Esophagus (tissue), 2 donors: Measurements from ENCODE around the gene MRPL17. TPM values are rescaled to one million over a fixed set of nuclear protein-coding genes. Genes with fewer than 3 reads are reported as not detected.
A peak's percentile ranks its signal among the peaks of the same experiment; 100 is the strongest.

Experiments
- H3K27ac ChIP-seq, 2 donors: one replicate each; pipeline ENCODE4 v1.5.1; 2013; ENCODE audit warnings: low read depth in 2 of 2, mild to moderate bottlenecking in 2 of 2, inconsistent platforms in 1 of 2, low read length in 1 of 2, moderate library complexity in 1 of 2
- H3K27me3 ChIP-seq, 2 donors: one replicate each; pipeline ENCODE4 v1.6.1; 2013; ENCODE audit warnings: low read length in 2 of 2, control low read depth in 1 of 2, mild to moderate bottlenecking in 1 of 2; ENCODE audit not compliant: insufficient read depth in 2 of 2, control insufficient read depth in 1 of 2
- H3K36me3 ChIP-seq, 2 donors: one replicate each; pipeline ENCODE4 v1.6.1; 2013; ENCODE audit warnings: low read length in 1 of 2; ENCODE audit not compliant: control insufficient read depth in 2 of 2, insufficient read depth in 2 of 2
- H3K4me1 ChIP-seq, 2 donors: one replicate each; pipeline ENCODE4 v1.6.1; 2013; ENCODE audit warnings: low read length in 1 of 2; ENCODE audit not compliant: control insufficient read depth in 2 of 2, insufficient read depth in 2 of 2
- H3K4me3 ChIP-seq, 2 donors: one replicate each; pipeline ENCODE4 v1.5.1; 2013; ENCODE audit warnings: low read length in 2 of 2, mild to moderate bottlenecking in 2 of 2, low read depth in 1 of 2, moderate library complexity in 1 of 2
- H3K9me3 ChIP-seq, 2 donors: one replicate each; pipeline ENCODE4 v1.6.1; 2013; ENCODE audit warnings: mild to moderate bottlenecking in 2 of 2, low read depth in 1 of 2, low read length in 1 of 2, moderate library complexity in 1 of 2; ENCODE audit not compliant: control insufficient read depth in 2 of 2, insufficient read depth in 1 of 2
- WGBS, 2 donors: extraction: QIAGEN DNeasy Blood & Tissue Kit; methylation state at CpG; one replicate each; pipeline ENCODE4 v1.1.7; 2013; 5-methylcytosine and 5-hydroxymethylcytosine counted together
- polyA plus RNA-seq, 2 donors: library from polyadenylated mRNA; stranded (reverse); fragments of 200-250 nt; gene quantifications; one replicate each; pipeline ENCODE4 v1.2.3, GENCODE V29; 2013
- donor health status: healthy with polysubstance abuse.
- donor health status: Bipolar disorder and iron deficiency.

The MRPL17 gene
- polyA plus RNA-seq, 2 donors, result 43.4 to 49.2 TPM

DNA sequence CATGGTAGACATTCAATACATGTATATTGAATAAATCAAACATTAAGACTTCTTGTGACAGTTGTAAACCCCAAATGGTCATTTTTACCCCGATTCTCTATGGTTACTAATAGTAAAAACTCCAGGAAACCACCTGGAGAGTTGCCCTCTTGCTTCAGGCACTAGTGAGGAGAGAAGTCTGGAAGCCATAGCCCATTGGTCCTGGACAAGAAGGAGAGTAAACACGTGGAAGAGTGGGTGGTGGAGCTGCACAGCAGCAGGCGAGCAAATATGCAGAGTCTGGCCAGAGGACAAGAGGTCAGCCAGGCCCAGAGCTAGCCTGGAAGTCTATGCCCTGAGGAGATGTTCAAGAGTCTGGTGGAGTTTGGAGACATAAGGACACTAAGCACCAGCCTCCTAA lies 45.3 kb downstream of the MRPL17 start:
- Histone ChIP-seq H3K27me3 (no peaks in the 10 kb centered on the region), H3K27ac (no peak overlapping the region), H3K4me1 (peaks cover 0 to 3% of the 10 kb centered on the region in 2 donors), H3K36me3 (peaks cover 0 to 2% of the 10 kb centered on the region in 2 donors), H3K4me3 (no peak overlapping the region), H3K9me3 (no peaks in the 10 kb centered on the region)
- 13 to 22% methylated on average over 3 of the region's 3 CpGs for WGBS, 2 donors

DNA sequence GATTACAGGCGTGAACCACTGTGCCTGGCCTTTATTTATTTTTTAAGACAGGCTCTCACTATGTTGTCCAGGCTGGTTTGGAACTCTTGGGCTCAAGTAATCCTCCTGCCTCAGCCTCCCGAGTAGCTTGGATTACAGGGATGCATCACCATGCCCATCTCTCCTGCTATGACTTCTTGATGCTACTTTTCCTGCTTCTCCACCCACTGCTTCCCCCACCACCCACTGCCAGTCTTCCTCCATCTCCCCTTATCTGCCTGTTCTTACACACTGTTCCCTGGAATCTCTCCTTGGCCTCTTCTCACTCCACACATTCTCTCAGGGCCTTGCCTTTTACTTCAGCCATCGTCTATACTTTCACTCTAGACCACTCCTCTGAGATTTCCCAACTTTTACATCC lies 46.7 kb downstream of the MRPL17 start:
- 84 to 86% methylated on average over 3 of the region's 3 CpGs for WGBS, 2 donors
- no peaks in the 10 kb centered on the region for H3K9me3 ChIP-seq
- no peaks in the 10 kb centered on the region for H3K27me3 ChIP-seq
- H3K4me3 ChIP-seq, result no peak overlapping the region
- peaks cover 0 to 3% of the 10 kb centered on the region in 2 donors for H3K4me1 ChIP-seq
- peaks cover 0 to 2% of the 10 kb centered on the region in 2 donors for H3K36me3 ChIP-seq
- peak overlapping the region in 1 of 2 donors; percentile 18 for H3K27ac ChIP-seq

- H3K36me3 ChIP-seq, result no peaks in the 10 kb centered on the region
- H3K4me3 ChIP-seq, result no peak overlapping the region
- no peaks in the 10 kb centered on the region for H3K27me3 ChIP-seq
- peak overlapping the region; percentile 35 to 60 for H3K27ac ChIP-seq
- H3K9me3 ChIP-seq, result no peaks in the 10 kb centered on the region
- 52 to 59% methylated on average over 10 of the region's 10 CpGs for whole genome bisulfite sequencing, 2 donors
- H3K4me1 ChIP-seq, result peaks cover 0 to 2% of the 10 kb centered on the region in 2 donors
Measured at GRCh38 chr11:6635082-6635932, 47.8 kb downstream of the MRPL17 start.

DNA sequence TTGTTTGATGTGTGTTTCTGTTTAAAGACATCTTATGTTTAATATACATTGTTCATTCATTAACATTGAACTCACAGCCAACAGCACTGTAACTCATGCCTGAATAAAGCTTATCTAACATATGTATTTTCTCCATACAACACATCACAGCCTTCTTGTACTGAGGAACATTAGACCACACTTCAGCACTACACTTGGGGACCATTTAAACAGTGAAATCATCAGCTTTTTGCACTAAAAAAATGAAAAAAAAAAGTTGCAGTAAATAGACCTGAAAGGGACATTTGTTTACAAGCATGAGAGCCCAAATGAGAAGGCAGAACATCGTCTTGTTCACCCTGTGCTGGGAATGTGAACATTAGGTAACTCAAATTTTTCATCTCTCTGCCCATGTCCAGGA lies 48.6 kb downstream of the MRPL17 start:
- Histone ChIP-seq H3K27me3 (no peaks in the 10 kb centered on the region), H3K27ac (no peak overlapping the region), H3K9me3 (peaks cover 0 to 5% of the 10 kb centered on the region in 2 donors), H3K36me3 (peaks cover 0 to 4% of the 10 kb centered on the region in 2 donors), H3K4me1 (peaks cover 2 to 4% of the 10 kb centered on the region in 2 donors), H3K4me3 (no peak overlapping the region)
- 66 to 67% methylated on average over 1 of the region's 1 CpG for WGBS, 2 donors

- H3K4me1 ChIP-seq, result peaks cover 2 to 4% of the 10 kb centered on the region in 2 donors
- H3K27ac ChIP-seq, result no peak overlapping the region
- WGBS, 2 donors, result 90 to 94% methylated on average over 16 of the region's 16 CpGs
- no peak overlapping the region for H3K4me3 ChIP-seq
- peaks cover 0 to 4% of the 10 kb centered on the region in 2 donors for H3K36me3 ChIP-seq
- no peaks in the 10 kb centered on the region for H3K27me3 ChIP-seq
- peaks cover 0 to 6% of the 10 kb centered on the region in 2 donors for H3K9me3 ChIP-seq
Measured at GRCh38 chr11:6633422-6634408, 49.4 kb downstream of the MRPL17 start.

DNA sequence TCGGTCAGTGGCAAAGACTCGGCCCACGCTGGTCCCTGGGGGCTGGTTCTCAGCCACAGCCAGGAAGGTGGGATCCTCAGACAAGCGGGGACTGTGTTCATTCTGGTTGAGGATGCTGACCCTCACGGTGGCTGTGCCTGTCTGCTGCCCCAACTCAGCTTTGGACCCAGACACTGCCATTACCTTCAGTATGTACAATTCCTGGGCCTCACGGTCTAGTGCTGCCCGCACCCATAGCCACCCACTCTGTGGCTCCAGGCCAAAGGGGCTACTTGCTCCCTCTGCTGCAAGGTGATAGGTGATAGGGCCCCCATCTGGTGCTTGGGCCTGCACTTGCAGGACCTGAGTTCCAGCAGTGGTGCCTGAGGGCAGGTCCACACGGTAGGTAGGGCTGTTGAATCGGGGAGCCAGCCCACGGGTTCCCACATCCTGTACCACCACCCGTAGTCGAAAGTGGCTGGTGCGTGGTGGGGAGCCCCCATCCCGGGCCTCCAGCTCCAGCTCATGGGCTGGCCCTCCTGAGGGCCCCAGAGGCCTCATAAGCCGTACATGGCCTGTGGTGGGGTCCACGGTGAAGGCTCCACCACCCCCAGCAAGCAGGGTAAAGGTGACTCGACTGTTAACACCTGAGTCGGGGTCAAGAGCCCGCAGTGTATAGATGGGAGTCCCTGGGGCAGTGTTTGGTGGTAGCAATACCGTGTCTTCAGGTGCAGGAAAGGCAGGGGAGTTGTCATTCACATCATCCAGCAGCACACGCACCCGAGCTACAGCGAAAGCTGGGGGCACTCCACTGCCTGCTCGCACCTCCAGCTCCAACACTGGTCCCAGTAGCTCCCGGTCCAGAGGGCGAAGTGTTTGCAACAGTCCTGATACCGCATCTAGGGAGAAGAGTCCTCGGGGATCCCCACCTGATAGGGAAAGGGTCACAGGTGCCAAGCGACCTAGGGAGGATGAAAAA lies 50.7 kb downstream of the MRPL17 start:
- WGBS, 2 donors, result 91% methylated on average over 29 of the region's 29 CpGs
- Histone ChIP-seq H3K9me3 (peaks cover 0 to 6% of the 10 kb centered on the region in 2 donors), H3K4me1 (peaks cover 2 to 5% of the 10 kb centered on the region in 2 donors), H3K27me3 (no peaks in the 10 kb centered on the region), H3K4me3 (no peak overlapping the region), H3K36me3 (peaks cover 0 to 6% of the 10 kb centered on the region in 2 donors), H3K27ac (no peak overlapping the region)

GRCh38 chr11:6631361-6631890 lies 51.7 kb downstream of the MRPL17 start:
- 92 to 95% methylated on average over 11 of the region's 11 CpGs for WGBS, 2 donors
- no peaks in the 10 kb centered on the region for H3K27me3 ChIP-seq
- no peak overlapping the region for H3K27ac ChIP-seq
- peaks cover 0 to 6% of the 10 kb centered on the region in 2 donors for H3K9me3 ChIP-seq
- H3K4me3 ChIP-seq, result no peak overlapping the region
- H3K4me1 ChIP-seq, result peaks cover 2 to 7% of the 10 kb centered on the region in 2 donors
- peaks cover 0 to 11% of the 10 kb centered on the region in 2 donors for H3K36me3 ChIP-seq

DNA sequence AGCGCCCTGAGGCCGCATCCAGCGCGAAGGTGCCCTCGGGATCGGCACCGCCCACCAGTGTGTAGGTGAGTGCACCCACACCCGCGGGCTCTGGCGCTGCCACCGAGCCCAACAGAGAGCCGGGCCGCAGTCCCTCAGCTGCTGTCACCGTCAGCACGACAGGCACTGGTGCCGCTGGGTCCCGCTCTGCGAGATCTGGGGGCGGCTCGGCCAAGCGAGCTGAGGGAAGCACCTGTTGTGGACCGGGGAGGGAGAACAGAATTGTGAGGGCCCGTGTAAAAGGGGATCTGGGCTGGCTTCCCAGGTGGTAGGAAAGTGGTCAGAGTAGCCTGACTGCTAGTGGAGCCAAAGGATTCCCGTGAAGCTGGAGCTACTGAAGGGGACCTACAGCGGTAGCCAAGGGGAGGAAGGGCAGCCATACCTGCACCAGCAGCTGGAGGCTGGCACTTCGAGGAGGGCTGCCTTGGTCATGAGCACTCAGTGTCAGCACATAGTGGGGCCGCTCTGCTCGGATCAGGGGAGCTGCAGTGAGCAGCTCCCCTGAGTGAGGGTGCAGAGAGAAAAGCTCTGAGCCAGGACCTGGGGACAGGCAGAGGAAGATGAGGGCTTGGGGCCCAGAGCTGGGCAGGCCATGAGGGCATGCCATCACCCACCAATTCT lies 52.4 kb downstream of the MRPL17 start:
- Histone ChIP-seq H3K27me3 (no peaks in the 10 kb centered on the region), H3K27ac (no peak overlapping the region), H3K4me1 (peaks cover 2 to 7% of the 10 kb centered on the region in 2 donors), H3K4me3 (peak overlapping the region; percentile 23), H3K9me3 (peaks cover 0 to 6% of the 10 kb centered on the region in 2 donors), H3K36me3 (peaks cover 0 to 11% of the 10 kb centered on the region in 2 donors)
- 46 to 55% methylated on average over 26 to 28 of the region's 28 CpGs for WGBS, 2 donors
